GM18502 (cell line): Measurements from ENCODE around the gene ATP1B2.

Experiments
- ATAC-seq: cut with Tn5 transposase; IDR thresholded peaks from one replicate; pipeline ENCODE4 v1.9.1; 2021; ENCODE audit warnings: mild to moderate bottlenecking; ENCODE audit not compliant: unreplicated experiment, poor library complexity

ATP1B2 gene

GRCh38 chr17:7676533-7676932, 25.8 kb downstream of the ATP1B2 start:
- no peak for ATAC-seq

GRCh38 chr17:7677388-7678067, 26.8 kb downstream of the ATP1B2 start:
- no peak for ATAC-seq

GRCh38 chr17:7684851-7685532, 34.3 kb downstream of the ATP1B2 start:
- ATAC-seq = no peak

- peak; percentile 56 for ATAC-seq
Measured at GRCh38 chr17:7685533-7686221, 35.0 kb downstream of the ATP1B2 start.

- peak; percentile 60 for ATAC-seq
Measured at GRCh38 chr17:7686222-7687071, 35.7 kb downstream of the ATP1B2 start.

GRCh38 chr17:7687072-7687907, 36.6 kb downstream of the ATP1B2 start, which contains the start of gene TP53:
TP53 (minus strand) TSS chr17:7687490; CDS start chr17:7676594, 10,896 bp downstream.
- ATAC-seq = no peak

GRCh38 chr17:7687908-7688807, 37.4 kb downstream of the ATP1B2 start, which contains the start of gene WRAP53:
WRAP53 (plus strand) TSS chr17:7688477; CDS start chr17:7688649, 172 bp downstream.
- ATAC-seq = peak; percentile 75

- no peak for ATAC-seq
Measured at GRCh38 chr17:7688808-7689316, 38.1 kb downstream of the ATP1B2 start.

GRCh38 chr17:7695586-7695985, 44.9 kb downstream of the ATP1B2 start:
- no peak for ATAC-seq

- no peak for ATAC-seq
Measured at GRCh38 chr17:7697828-7698588, 47.3 kb downstream of the ATP1B2 start.

- no peak for ATAC-seq
Measured at GRCh38 chr17:7700510-7700909, 49.8 kb downstream of the ATP1B2 start.

- no peak for ATAC-seq
Measured at GRCh38 chr17:7701681-7702080, 51.0 kb downstream of the ATP1B2 start.

- no peak for ATAC-seq
Measured at GRCh38 chr17:7702776-7703175, 52.0 kb downstream of the ATP1B2 start.

GRCh38 chr17:7703584-7704479, 53.1 kb downstream of the ATP1B2 start:
- ATAC-seq = no peak

GRCh38 chr17:7704601-7705268, 54.0 kb downstream of the ATP1B2 start, which contains the start of gene EFNB3:
EFNB3 (plus strand) TSS chr17:7705202; CDS start chr17:7705599, 397 bp downstream.
- no peak for ATAC-seq
